ENCODE measurements around the gene ITPRIP. TPM values are rescaled to one million over a fixed set of nuclear protein-coding genes. Genes with fewer than 3 reads are reported as not detected.

The ITPRIP gene
- total RNA-seq, 1 donor from 2014 or later, result 1.6 TPM

DNA sequence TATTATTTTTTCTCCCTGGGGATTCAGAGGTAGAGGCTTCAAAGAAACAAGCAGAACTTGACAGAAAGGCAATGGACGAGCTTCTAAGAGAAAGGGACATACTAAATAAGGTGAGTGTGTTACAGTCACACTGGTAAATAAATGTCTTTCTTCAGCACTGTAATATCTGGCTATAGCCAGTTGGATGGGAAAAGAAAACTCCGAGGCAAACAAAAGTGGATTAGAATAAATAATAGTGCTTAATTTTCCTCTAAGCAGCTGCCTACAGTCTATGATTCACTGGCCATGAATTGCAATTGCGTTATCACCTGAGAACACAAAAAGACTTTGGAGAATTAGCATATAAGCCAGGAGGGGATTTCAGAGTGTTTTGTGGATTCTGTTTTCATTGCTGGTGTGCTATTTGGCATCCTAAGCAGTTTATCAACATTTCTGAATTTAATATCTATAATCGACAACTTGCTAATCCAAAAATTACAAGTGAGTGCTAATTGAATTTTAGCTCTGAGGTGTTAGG lies 38.6 kb upstream of the ITPRIP start:
- Histone ChIP-seq H3K4me2 (no peak overlapping the region), H3K36me3 (no peaks in the 10 kb centered on the region), H2AFZ (replicated peaks) (no peak overlapping the region), H3K4me1 (peaks cover 19% of the 10 kb centered on the region), H3K9me3 (ENCODE audit: low read depth) (no peaks in the 10 kb centered on the region), H3F3A (ENCODE audit: low read depth) (peaks cover 4% of the 10 kb centered on the region), H3K9ac (no peak overlapping the region), H3K79me2 (ENCODE audit: low read depth) (no peaks in the 10 kb centered on the region), H3K27me3 (no peaks in the 10 kb centered on the region), H3K27ac (no peak overlapping the region), H3K4me3 (no peak overlapping the region), H4K20me1 (ENCODE audit: low read depth) (no peaks in the 10 kb centered on the region)
- H3K4me3 Mint-ChIP-seq, result no peak overlapping the region
- H3K27me3 Mint-ChIP-seq (ENCODE audit: insufficient read depth, low read depth), result peaks cover 2% of the 10 kb centered on the region
- peaks cover 3% of the 10 kb centered on the region for H3K9me3 Mint-ChIP-seq
- H3K4me1 Mint-ChIP-seq, result peaks cover 25% of the 10 kb centered on the region
- DNase-seq (ENCODE audit: low spot score), result no peak
- no peaks in the 10 kb centered on the region for H3K36me3 Mint-ChIP-seq
- H3K27ac Mint-ChIP-seq, result no peak overlapping the region
- TF ChIP-seq CTCF (IDR thresholded peaks at IDR 0.05) (no peak), EZH2 (IDR thresholded peaks at IDR 0.05) (no peak), EZH2phosphoT487 (IDR thresholded peaks at IDR 0.05) (no peak)

DNA sequence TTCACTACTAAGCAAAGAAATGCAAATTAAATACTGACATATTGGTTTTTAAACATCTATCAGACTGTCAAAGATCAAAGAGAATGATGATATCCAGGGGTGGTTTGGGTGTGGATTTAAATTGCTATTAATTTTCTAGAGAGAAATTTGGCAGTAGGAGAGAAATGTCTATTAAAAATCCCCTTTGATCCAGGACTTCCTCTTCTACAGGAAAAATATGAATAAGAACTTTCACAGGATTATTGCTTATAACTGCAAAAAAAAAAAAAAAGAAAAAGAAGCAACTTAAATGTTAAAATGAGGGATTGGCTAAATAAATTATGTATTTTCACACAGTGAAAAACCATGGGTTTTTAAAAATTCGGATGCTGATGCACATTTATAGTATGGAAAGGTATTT lies 36.3 kb upstream of the ITPRIP start:
- Histone ChIP-seq H3F3A (ENCODE audit: low read depth) (peaks cover 4% of the 10 kb centered on the region), H3K9ac (no peak overlapping the region), H3K4me1 (peaks cover 12% of the 10 kb centered on the region), H3K36me3 (no peaks in the 10 kb centered on the region), H3K27ac (no peak overlapping the region), H3K79me2 (ENCODE audit: low read depth) (no peaks in the 10 kb centered on the region), H3K9me3 (ENCODE audit: low read depth) (no peaks in the 10 kb centered on the region), H3K4me2 (no peak overlapping the region), H3K4me3 (no peak overlapping the region), H2AFZ (replicated peaks) (no peak overlapping the region), H4K20me1 (ENCODE audit: low read depth) (no peaks in the 10 kb centered on the region), H3K27me3 (no peaks in the 10 kb centered on the region)
- H3K27ac Mint-ChIP-seq, result no peak overlapping the region
- TF ChIP-seq CTCF (IDR thresholded peaks at IDR 0.05) (no peak), EZH2 (IDR thresholded peaks at IDR 0.05) (no peak), EZH2phosphoT487 (IDR thresholded peaks at IDR 0.05) (no peak)
- H3K36me3 Mint-ChIP-seq, result peaks cover 2% of the 10 kb centered on the region
- peaks cover 2% of the 10 kb centered on the region for H3K27me3 Mint-ChIP-seq (ENCODE audit: insufficient read depth, low read depth)
- H3K9me3 Mint-ChIP-seq, result peaks cover 10% of the 10 kb centered on the region
- H3K4me3 Mint-ChIP-seq, result no peak overlapping the region
- H3K4me1 Mint-ChIP-seq, result peaks cover 12% of the 10 kb centered on the region
- no peak for DNase-seq (ENCODE audit: low spot score)

DNA sequence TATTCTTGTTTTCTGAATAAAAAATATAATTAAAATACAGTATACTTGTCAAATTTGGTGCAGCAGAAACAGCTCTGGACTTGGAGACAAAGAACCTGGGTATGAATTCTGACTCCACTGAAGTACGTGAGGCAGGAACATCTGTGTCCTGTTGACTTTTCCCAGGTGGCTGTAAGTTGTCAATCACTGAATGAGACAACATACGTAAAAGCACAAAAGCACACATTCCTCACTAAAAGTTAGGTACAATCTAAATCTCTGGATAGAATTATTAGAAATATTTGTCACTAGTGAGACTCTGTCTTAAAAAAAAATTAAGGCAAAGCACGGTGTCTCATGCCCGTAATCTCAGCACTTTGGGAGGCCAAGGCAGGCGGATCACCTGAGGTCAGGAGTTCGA lies 33.5 kb upstream of the ITPRIP start:
- Mint-ChIP-seq H3K36me3 (peaks cover 2% of the 10 kb centered on the region), H3K27me3 (ENCODE audit: insufficient read depth, low read depth) (peaks cover 2% of the 10 kb centered on the region), H3K9me3 (peaks cover 10% of the 10 kb centered on the region), H3K4me1 (peaks cover 25% of the 10 kb centered on the region), H3K27ac (no peak overlapping the region), H3K4me3 (no peak overlapping the region)
- DNase-seq (ENCODE audit: low spot score), result no peak
- no peak overlapping the region for H2AFZ ChIP-seq (replicated peaks)
- no peak overlapping the region for H3K9ac ChIP-seq
- no peak overlapping the region for H3K27ac ChIP-seq
- peaks cover 13% of the 10 kb centered on the region for H3K4me1 ChIP-seq
- no peak overlapping the region for H3K4me3 ChIP-seq
- H3K36me3 ChIP-seq, result no peaks in the 10 kb centered on the region
- H3K27me3 ChIP-seq, result no peaks in the 10 kb centered on the region
- no peaks in the 10 kb centered on the region for H3K79me2 ChIP-seq (ENCODE audit: low read depth)
- no peaks in the 10 kb centered on the region for H3K9me3 ChIP-seq (ENCODE audit: low read depth)
- TF ChIP-seq EZH2 (IDR thresholded peaks at IDR 0.05) (no peak), EZH2phosphoT487 (IDR thresholded peaks at IDR 0.05) (no peak), CTCF (IDR thresholded peaks at IDR 0.05) (no peak)
- no peaks in the 10 kb centered on the region for H3F3A ChIP-seq (ENCODE audit: low read depth)
- H3K4me2 ChIP-seq, result no peak overlapping the region
- no peaks in the 10 kb centered on the region for H4K20me1 ChIP-seq (ENCODE audit: low read depth)

Measured in neural progenitor cell (in vitro differentiated cells).